DMS79 treated with DMSO at 0.1 percent for 48 hours (cell line): ENCODE measurements around the gene ZNF737.
"Not testable (repeated sequence)": the region's sequence is repeated elsewhere in the genome, so short reads cannot be mapped to it uniquely, and the experiment has no call there.

Experiments used
- DNase-seq: peaks from one replicate; lab custom pipeline; 2025; lab: John Stamatoyannopoulos, UW

The ZNF737 gene

GRCh38 chr19:20565321-20566018, at the start of gene ZNF737:
Gene ZNF737 (minus strand): TSS chr19:20565781. CDS start chr19:20565640, 141 bp downstream.
- DNase-seq, result peak; percentile 96

- DNase-seq, result not testable (repeated sequence)
These were observed 49.4 kb upstream of the ZNF737 start for GRCh38 chr19:20614971-20615370.

GRCh38 chr19:20612711-20613316, 47.2 kb upstream of the ZNF737 start:
- DNase-seq, result no peak

- DNase-seq, result no peak
These were observed 46.3 kb upstream of the ZNF737 start for GRCh38 chr19:20611866-20612265.

GRCh38 chr19:20607943-20608342, 42.4 kb upstream of the ZNF737 start:
- no peak for DNase-seq

- DNase-seq, result no peak
These were observed 7.0 kb downstream of the ZNF737 start for GRCh38 chr19:20558571-20558970.

- DNase-seq, result no peak
These were observed 7.6 kb downstream of the ZNF737 start for GRCh38 chr19:20558011-20558410.

GRCh38 chr19:20544667-20545333, 20.8 kb downstream of the ZNF737 start:
- DNase-seq, result not testable (repeated sequence)

- not testable (repeated sequence) for DNase-seq
These were observed 35.3 kb downstream of the ZNF737 start for GRCh38 chr19:20530303-20530702.

GRCh38 chr19:20513189-20513904, 52.2 kb downstream of the ZNF737 start:
- peak; percentile 44 for DNase-seq

GRCh38 chr19:20503476-20503875, 62.1 kb downstream of the ZNF737 start:
- DNase-seq, result peak; percentile 31
